Measurements from ENCODE around the gene ZKSCAN5. TPM values are rescaled to one million over a fixed set of nuclear protein-coding genes. Genes with fewer than 3 reads are reported as not detected.
"Not testable (repeated sequence)": the region's sequence is repeated elsewhere in the genome, so short reads cannot be mapped to it uniquely, and the experiment has no call there.

Gene ZKSCAN5
- total RNA-seq, 4 donors from 2014 or later, result 5.7 to 8.5 (median 7.4) TPM

DNA sequence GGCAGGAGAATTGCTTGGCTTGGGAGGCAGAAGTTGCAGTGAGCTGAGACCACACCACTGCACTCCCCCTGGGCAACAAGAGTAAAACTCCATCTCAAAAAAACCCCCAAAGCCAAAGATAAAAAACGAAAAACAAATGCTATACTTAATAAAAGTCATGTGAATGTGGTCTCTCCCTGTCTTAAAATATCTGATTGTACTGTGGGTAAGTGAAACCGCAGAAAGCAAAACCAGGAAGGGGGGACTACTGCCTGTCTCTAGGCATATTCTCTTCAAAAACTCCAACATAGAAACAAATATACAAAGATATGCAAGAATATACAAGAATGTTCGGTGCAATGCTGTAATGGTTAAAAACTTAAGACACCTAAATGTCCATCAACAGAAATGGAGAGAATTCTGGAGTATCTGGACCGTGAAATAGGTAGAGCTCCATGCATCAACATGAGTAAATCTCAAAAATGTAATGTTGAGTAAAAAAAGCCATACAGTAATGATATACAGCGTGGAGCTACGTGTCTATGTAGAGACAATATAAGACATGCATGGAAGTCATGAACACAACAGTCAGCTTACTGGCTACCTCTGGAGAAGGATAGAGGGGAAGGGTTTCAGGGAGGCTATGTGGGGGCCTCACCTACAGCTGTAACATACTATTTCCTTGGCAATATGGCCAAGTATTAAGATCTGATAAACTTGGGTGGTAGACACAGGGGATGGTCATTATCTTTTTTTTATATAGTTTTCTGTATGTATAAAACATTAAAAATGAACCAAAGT lies 6.5 kb upstream of the ZKSCAN5 start:
- Histone ChIP-seq H3K9me3 (peaks cover 18% of the 10 kb centered on the region), H3K4me1 (peaks cover 26% of the 10 kb centered on the region), H3K36me3 (peaks cover 39% of the 10 kb centered on the region), H3K4me3 (peak overlapping the region; percentile 94), H3K27ac (no peak overlapping the region), H3K27me3 (no peaks in the 10 kb centered on the region)
- peak in 1 of 2 donors; percentile 11 for DNase-seq (ENCODE audit: low spot score in 2 of 2)
- WGBS, result 81% methylated on average over 6 of the region's 6 CpGs
- no peak for TF ChIP-seq POLR2A (IDR thresholded peaks at IDR 0.05)
- TF ChIP-seq EP300 (IDR thresholded peaks at IDR 0.05), result no peak
- TF ChIP-seq POLR2AphosphoS5 (IDR thresholded peaks at IDR 0.05), result no peak
- TF ChIP-seq, protein P1, sequence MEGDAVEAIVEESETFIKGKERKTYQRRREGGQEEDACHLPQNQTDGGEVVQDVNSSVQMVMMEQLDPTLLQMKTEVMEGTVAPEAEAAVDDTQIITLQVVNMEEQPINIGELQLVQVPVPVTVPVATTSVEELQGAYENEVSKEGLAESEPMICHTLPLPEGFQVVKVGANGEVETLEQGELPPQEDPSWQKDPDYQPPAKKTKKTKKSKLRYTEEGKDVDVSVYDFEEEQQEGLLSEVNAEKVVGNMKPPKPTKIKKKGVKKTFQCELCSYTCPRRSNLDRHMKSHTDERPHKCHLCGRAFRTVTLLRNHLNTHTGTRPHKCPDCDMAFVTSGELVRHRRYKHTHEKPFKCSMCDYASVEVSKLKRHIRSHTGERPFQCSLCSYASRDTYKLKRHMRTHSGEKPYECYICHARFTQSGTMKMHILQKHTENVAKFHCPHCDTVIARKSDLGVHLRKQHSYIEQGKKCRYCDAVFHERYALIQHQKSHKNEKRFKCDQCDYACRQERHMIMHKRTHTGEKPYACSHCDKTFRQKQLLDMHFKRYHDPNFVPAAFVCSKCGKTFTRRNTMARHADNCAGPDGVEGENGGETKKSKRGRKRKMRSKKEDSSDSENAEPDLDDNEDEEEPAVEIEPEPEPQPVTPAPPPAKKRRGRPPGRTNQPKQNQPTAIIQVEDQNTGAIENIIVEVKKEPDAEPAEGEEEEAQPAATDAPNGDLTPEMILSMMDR (IDR thresholded peaks at IDR 0.05), result no peak

DNA sequence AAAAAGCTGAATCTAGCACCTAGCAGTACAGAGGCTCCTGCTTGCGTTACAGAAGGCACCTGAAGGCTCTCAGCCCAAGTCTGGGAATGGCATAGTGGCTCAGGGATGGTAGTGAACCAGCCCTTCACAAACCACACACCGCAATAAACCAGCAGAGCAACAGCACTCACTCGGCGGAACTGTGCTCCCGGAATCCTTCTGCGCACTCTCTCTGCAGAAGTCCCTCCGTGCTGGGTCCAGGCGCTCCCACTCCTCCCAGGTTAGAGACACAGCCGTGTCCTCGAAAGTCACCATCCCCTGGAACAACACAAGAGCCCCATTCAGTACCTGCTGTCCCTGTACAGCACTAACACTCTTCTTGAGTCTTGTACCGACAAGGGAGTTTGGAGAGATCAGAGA lies 5.9 kb upstream of the ZKSCAN5 start:
- Histone ChIP-seq H3K4me1 (peaks cover 26% of the 10 kb centered on the region), H3K9me3 (peaks cover 15% of the 10 kb centered on the region), H3K27ac (no peak overlapping the region), H3K27me3 (no peaks in the 10 kb centered on the region), H3K4me3 (peak overlapping the region; percentile 94), H3K36me3 (peaks cover 34% of the 10 kb centered on the region)
- TF ChIP-seq, protein P1 (IDR thresholded peaks at IDR 0.05), result no peak
- WGBS, result 74% methylated on average over 11 of the region's 11 CpGs
- DNase-seq (ENCODE audit: low spot score in 2 of 2), result peak in 1 of 2 donors; percentile 48

DNA sequence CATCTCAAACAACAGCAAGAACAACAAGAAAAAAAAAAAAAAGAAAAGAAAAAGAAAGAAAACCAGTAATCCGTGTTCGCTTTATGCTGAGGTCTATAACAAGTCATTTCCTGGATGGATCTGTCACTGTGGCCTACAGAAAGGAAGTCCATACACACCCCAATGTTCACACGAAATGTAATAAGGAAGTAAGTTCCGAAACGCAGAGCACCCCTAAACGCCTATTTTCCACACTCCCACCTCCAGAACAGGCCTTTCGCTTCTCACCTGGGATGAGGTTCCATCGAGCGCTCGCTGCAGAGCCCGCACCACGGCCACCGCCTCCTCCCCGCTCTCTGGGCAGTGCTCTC lies 5.1 kb upstream of the ZKSCAN5 start:
- Histone ChIP-seq H3K4me3 (peak overlapping the region; percentile 94), H3K4me1 (peaks cover 26% of the 10 kb centered on the region), H3K27me3 (no peaks in the 10 kb centered on the region), H3K9me3 (peaks cover 8% of the 10 kb centered on the region), H3K36me3 (peaks cover 26% of the 10 kb centered on the region), H3K27ac (peak overlapping the region; percentile 98)
- no peak for DNase-seq (ENCODE audit: low spot score in 2 of 2)
- WGBS, result under 1% methylated on average over 14 of the region's 14 CpGs
- TF ChIP-seq EP300 (IDR thresholded peaks at IDR 0.05) (no peak), POLR2AphosphoS5 (IDR thresholded peaks at IDR 0.05) (no peak), POLR2A (IDR thresholded peaks at IDR 0.05) (no peak)
- TF ChIP-seq, protein P1 (IDR thresholded peaks at IDR 0.05), result no peak

DNA sequence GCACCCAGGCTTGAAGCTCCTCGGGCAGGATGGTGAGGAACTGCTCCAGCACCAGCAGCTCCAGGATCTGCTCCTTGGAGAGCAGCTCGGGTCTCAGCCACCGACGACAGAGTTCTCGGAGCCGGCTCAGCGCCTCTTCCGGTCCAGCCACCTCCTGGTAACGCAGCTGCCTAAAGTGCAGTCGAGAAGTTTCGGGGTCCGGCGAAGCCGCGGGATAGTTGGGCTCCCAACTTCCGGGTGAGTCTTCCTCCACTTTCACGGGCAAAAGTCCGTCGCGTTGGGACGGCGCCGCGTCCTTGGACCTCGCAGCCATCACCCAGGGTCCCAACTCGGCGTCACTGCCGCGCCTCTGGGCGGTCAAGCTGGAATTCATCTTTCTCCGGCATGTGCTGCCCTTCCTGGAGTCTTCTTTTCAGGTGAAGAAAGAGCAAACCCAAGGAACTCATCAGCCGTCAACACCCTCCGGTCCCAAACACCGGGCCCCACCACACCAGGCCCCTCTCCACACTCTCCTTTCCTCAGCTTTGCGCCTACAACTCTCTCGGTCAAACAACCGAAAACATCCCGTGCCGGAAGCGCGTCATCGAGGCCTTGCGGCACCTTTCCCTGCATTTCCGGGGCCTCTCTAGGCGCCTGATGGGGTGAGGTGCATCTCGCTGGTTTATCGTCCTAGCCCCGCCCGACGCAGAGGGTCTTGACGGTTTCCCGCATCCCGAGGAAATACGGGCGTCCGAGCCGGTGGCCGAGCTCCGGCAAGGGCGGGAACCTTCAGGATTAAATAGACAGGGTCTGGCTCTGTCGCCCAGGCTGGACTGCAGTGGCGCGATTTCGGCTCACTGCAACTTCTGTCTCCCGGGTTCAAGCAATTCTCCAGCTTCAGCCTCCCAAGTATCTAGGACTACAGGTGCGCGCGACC lies 4.5 kb upstream of the ZKSCAN5 start, which contains the start of gene ZNF394:
Gene ZNF394 (minus strand): TSS at position 561 of the 916 bp plus-strand sequence. CDS start 188 bp downstream, at position 373.
- under 1% methylated on average over 45 of the region's 68 CpGs for WGBS
- peaks cover 19% of the 10 kb centered on the region for H3K36me3 ChIP-seq
- H3K4me1 ChIP-seq, result peaks cover 26% of the 10 kb centered on the region
- peaks cover 2% of the 10 kb centered on the region for H3K9me3 ChIP-seq
- peak within 1 kb of the TSS; percentile 98 for H3K27ac ChIP-seq
- TF ChIP-seq POLR2A (IDR thresholded peaks at IDR 0.05) (peak; percentile 74 to 76), POLR2AphosphoS5 (IDR thresholded peaks at IDR 0.05) (peak; percentile 43 to 77 (median 76)), EP300 (IDR thresholded peaks at IDR 0.05) (no peak)
- TF ChIP-seq, protein P1 (IDR thresholded peaks at IDR 0.05), result no peak
- no peaks in the 10 kb centered on the region for H3K27me3 ChIP-seq
- H3K4me3 ChIP-seq, result peak within 1 kb of the TSS; percentile 94
- DNase-seq (ENCODE audit: low spot score in 2 of 2), result peak; percentile 95 to 96

DNA sequence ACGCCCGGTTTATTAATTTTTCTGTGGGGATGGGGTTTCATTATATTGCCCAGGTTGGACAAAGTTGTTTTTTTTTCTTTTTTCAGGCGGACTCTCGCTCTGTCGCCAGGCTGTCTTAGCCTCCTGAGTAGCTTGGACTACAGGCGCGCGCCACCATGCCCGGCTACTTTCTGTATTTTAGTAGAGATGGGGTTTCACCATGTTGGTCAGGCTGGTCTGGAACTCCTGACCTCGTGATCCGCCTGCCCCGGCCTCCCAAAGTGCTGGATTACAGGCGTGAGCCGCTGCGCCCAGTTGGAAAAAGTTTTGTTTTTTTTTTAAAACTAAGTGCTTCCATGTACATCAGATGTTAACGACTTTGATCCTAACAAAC lies 3.8 kb upstream of the ZKSCAN5 start:
- Histone ChIP-seq H3K36me3 (peaks cover 13% of the 10 kb centered on the region), H3K27ac (peak overlapping the region; percentile 98), H3K4me1 (peaks cover 30% of the 10 kb centered on the region), H3K9me3 (no peaks in the 10 kb centered on the region), H3K4me3 (peak overlapping the region; percentile 94), H3K27me3 (no peaks in the 10 kb centered on the region)
- 54% methylated on average over 16 of the region's 16 CpGs for WGBS
- DNase-seq (ENCODE audit: low spot score in 2 of 2), result no peak
- TF ChIP-seq EP300 (IDR thresholded peaks at IDR 0.05) (no peak), POLR2AphosphoS5 (IDR thresholded peaks at IDR 0.05) (no peak), POLR2A (IDR thresholded peaks at IDR 0.05) (no peak)
- TF ChIP-seq, protein P1 (IDR thresholded peaks at IDR 0.05), result no peak

DNA sequence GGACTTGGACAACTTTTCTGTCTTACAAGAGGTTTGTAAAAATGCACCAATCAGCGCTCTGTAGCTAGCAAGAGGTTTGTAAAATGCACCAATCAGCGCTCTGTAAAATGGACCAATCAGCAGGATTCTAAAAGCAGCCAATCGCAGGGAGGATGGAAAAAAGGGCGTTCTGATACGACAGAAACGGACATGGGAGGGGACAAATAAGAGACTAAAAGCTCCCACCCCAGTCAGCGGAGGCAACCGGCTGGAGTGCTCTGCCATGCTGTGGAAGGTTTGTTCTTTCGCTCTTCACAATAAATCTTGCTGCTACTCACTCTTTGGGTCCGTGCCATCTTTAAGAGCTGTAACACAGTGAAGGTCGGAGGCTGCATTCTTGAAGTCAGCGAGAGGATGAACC lies 3.2 kb upstream of the ZKSCAN5 start:
- peaks cover 37% of the 10 kb centered on the region for H3K4me1 ChIP-seq
- H3K4me3 ChIP-seq; H3K27me3 ChIP-seq; DNase-seq (ENCODE audit: low spot score in 2 of 2); H3K36me3 ChIP-seq; H3K27ac ChIP-seq; H3K9me3 ChIP-seq: not testable (repeated sequence)
- 92% methylated on average over 12 of the region's 12 CpGs for WGBS

All from suprapubic skin (tissue), 4 donors.